ENCODE data around the gene DBR1. TPM values are rescaled to one million over a fixed set of nuclear protein-coding genes. Genes with fewer than 3 reads are reported as not detected.
A peak's percentile ranks its signal among the peaks of the same experiment; 100 is the strongest.

DBR1 gene
- total and polyA plus RNA-seq, 3 donors from 2014 or later = 6.5 to 8.1 (median 6.9) TPM

GRCh38 chr3:138184994-138185393 is 10.3 kb upstream of the DBR1 start:
- Histone ChIP-seq H3K4me1 (peaks cover 4% of the 10 kb centered on the region), H3K27me3 (no peaks in the 10 kb centered on the region), H3K9me3 (no peaks in the 10 kb centered on the region), H3K36me3 (ENCODE audit: low read depth, missing control alignments) (no peaks in the 10 kb centered on the region), H3K4me3 (no peak overlapping the region), H3K27ac (no peak overlapping the region)
- intact Hi-C loops (cut with DNase I; ENCODE audit: low total_unique reads) = no loop called here
- no peak for TF ChIP-seq POLR2A (IDR thresholded peaks at IDR 0.05)
- TF ChIP-seq, protein P1, sequence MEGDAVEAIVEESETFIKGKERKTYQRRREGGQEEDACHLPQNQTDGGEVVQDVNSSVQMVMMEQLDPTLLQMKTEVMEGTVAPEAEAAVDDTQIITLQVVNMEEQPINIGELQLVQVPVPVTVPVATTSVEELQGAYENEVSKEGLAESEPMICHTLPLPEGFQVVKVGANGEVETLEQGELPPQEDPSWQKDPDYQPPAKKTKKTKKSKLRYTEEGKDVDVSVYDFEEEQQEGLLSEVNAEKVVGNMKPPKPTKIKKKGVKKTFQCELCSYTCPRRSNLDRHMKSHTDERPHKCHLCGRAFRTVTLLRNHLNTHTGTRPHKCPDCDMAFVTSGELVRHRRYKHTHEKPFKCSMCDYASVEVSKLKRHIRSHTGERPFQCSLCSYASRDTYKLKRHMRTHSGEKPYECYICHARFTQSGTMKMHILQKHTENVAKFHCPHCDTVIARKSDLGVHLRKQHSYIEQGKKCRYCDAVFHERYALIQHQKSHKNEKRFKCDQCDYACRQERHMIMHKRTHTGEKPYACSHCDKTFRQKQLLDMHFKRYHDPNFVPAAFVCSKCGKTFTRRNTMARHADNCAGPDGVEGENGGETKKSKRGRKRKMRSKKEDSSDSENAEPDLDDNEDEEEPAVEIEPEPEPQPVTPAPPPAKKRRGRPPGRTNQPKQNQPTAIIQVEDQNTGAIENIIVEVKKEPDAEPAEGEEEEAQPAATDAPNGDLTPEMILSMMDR (IDR thresholded peaks at IDR 0.05) = no peak
- 42 to 64% methylated on average over 3 of the region's 3 CpGs for WGBS, 2 donors
- DNase-seq = no peak

DNA sequence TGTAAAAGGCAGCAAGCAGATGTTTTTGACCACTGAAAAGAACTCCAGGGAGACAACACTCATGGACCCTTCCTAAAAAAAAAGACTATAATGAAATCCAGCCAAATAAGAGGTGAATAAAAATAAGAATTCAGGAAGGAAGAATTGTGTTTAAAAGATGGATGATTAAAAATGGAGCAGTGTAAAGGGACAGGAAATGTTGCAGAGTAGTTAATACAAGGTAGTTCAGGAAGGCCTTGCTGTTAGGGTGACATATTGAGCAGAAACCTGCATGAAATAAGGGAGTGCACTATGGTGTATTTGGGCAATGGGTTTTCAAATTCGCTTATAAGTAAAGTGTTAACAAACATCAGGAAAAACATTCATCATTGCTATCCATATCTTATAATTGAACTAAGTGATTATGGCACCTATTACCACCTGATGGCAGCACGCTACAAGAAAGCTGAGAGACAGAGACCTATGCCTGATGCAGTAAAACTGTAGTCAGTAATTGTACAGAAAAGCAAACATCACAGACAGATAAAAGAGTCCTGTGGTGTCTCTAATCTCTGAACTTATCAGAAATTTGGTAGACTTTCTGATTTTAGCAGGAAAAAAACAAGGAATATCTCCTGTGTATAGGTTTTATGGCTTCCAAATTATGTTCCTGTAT is 5.8 kb upstream of the DBR1 start:
- 40 to 49% methylated on average over 2 of the region's 2 CpGs for WGBS, 2 donors
- intact Hi-C loops (cut with DNase I; ENCODE audit: low total_unique reads) = no loop called here
- no peaks in the 10 kb centered on the region for H3K36me3 ChIP-seq (ENCODE audit: low read depth, missing control alignments)
- H3K9me3 ChIP-seq = no peaks in the 10 kb centered on the region
- no peak overlapping the region for H3K27ac ChIP-seq
- TF ChIP-seq, protein P1 (IDR thresholded peaks at IDR 0.05) = peak in 1 of 3 experiments; percentile 18
- TF ChIP-seq POLR2A (IDR thresholded peaks at IDR 0.05) = no peak
- no peaks in the 10 kb centered on the region for H3K27me3 ChIP-seq
- DNase-seq = peak; percentile 40
- no peak overlapping the region for H3K4me3 ChIP-seq
- H3K4me1 ChIP-seq = no peaks in the 10 kb centered on the region

GRCh38 chr3:138173769-138174420 is 826 bp downstream of the DBR1 start:
- WGBS, 2 donors = 43 to 64% methylated on average over 13 of the region's 13 CpGs
- DNase-seq = no peak
- intact Hi-C loops (cut with DNase I; ENCODE audit: low total_unique reads) = no loop called here
- TF ChIP-seq, protein P1 (IDR thresholded peaks at IDR 0.05) = no peak
- no peak for TF ChIP-seq POLR2A (IDR thresholded peaks at IDR 0.05)
- H3K9me3 ChIP-seq = no peaks in the 10 kb centered on the region
- no peaks in the 10 kb centered on the region for H3K27me3 ChIP-seq
- no peaks in the 10 kb centered on the region for H3K36me3 ChIP-seq (ENCODE audit: low read depth, missing control alignments)
- no peaks in the 10 kb centered on the region for H3K4me1 ChIP-seq
- H3K27ac ChIP-seq = peak overlapping the region; percentile 32 to 50
- H3K4me3 ChIP-seq = peak overlapping the region; percentile 67 to 84

DNA sequence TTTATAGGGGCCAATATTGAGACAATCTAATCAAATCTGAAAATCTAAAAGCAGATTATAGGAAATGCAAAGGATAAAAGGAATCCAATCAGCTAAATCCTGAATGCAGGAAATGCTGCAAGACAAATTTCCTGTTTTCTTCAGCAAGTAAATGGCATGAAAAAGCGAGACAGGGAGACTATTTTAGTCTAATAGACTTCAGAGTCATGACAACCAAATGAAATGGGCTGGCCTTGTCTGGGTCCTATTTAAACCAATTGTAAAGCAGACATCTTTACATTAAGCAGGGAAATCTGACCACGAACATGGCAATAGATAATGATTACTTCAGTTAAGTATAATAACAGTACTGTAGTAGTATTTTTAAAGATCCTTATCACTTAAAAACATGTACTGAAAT is 2.1 kb downstream of the DBR1 start:
- TF ChIP-seq, protein P1 (IDR thresholded peaks at IDR 0.05) = no peak
- TF ChIP-seq POLR2A (IDR thresholded peaks at IDR 0.05) = no peak
- H3K27ac ChIP-seq = no peak overlapping the region
- no peaks in the 10 kb centered on the region for H3K4me1 ChIP-seq
- WGBS, 2 donors = 76 to 84% methylated on average over 2 of the region's 2 CpGs
- DNase-seq = no peak
- H3K9me3 ChIP-seq = no peaks in the 10 kb centered on the region
- H3K4me3 ChIP-seq = no peak overlapping the region
- intact Hi-C loops (cut with DNase I; ENCODE audit: low total_unique reads) = no loop called here
- no peaks in the 10 kb centered on the region for H3K36me3 ChIP-seq (ENCODE audit: low read depth, missing control alignments)
- no peaks in the 10 kb centered on the region for H3K27me3 ChIP-seq

All from testis (tissue), 3 donors.